Kidney (tissue), 14 donors: ENCODE data around the gene DNAH6. TPM values are rescaled to one million over a fixed set of nuclear protein-coding genes. Genes with fewer than 3 reads are reported as not detected.

Experiments used
- DNase-seq, 5 donors: peaks; one replicate each; pipeline ENCODE4 v3.0.0-alpha.2; 2013 to 2020
- FAIRE-seq: peaks from 2 replicates; lab custom pipeline; 2012; peaks lifted over from hg19 to GRCh38; lab: Jason Lieb, UNC
- H3K27ac ChIP-seq, 2 donors: one replicate each; pipeline ENCODE4 v1.7.0; 2013; ENCODE audit warnings: low read depth in 2 of 2, low read length in 2 of 2, inconsistent platforms in 1 of 2
- H3K27me3 ChIP-seq: one replicate; pipeline ENCODE4 v1.7.1; 2013; ENCODE audit warnings: low read length, inconsistent platforms; ENCODE audit not compliant: control insufficient read depth, insufficient read depth
- H3K36me3 ChIP-seq, 3 donors: one replicate each; pipeline versions ENCODE4 v1.7.0 to v1.7.1; 2013; ENCODE audit warnings: low read length in 3 of 3, control low read depth in 1 of 3, inconsistent platforms in 1 of 3; ENCODE audit not compliant: insufficient read depth in 3 of 3, control insufficient read depth in 2 of 3
- H3K4me1 ChIP-seq, 3 donors: one replicate each; pipeline versions ENCODE4 v1.7.0 to v1.7.1; 2013; ENCODE audit warnings: low read length in 3 of 3, inconsistent platforms in 1 of 3, low read depth in 1 of 3; ENCODE audit not compliant: control insufficient read depth in 2 of 3, insufficient read depth in 2 of 3
- H3K4me3 ChIP-seq, 3 donors: one replicate each; pipeline versions ENCODE4 v1.7.0 to v1.8.1; 2013; ENCODE audit warnings: low read length in 3 of 3, control low read depth in 1 of 3, inconsistent platforms in 1 of 3
- H3K9ac ChIP-seq, 3 donors: one replicate each; pipeline versions ENCODE4 v1.7.0 to v1.7.1; 2013; ENCODE audit warnings: low read length in 3 of 3, control low read depth in 1 of 3, inconsistent platforms in 1 of 3
- H3K9me3 ChIP-seq, 3 donors: one replicate each; pipeline versions ENCODE4 v1.7.0 to v1.7.1; 2013; ENCODE audit warnings: low read length in 3 of 3, control low read depth in 1 of 3, inconsistent platforms in 1 of 3; ENCODE audit not compliant: control insufficient read depth in 2 of 3, insufficient read depth in 1 of 3
- intact Hi-C: fragments of 100-400 bp; cut with DNase I; formaldehyde crosslinking; loops from one replicate; pipeline ENCODE4 v1.11.1; 2022
- polyA plus RNA-seq: library from polyadenylated mRNA; stranded (reverse); fragments of 350-450 nt; fragmentation: Illumina TruSeq; extraction: RNeasy Lipid Tissue Mini Kit (QIAGEN cat#74804); gene quantifications from one replicate; pipeline ENCODE4 v1.2.3, GENCODE V29; 2014; ENCODE audit warnings: low read depth, low replicate concordance; ENCODE audit not compliant: insufficient read depth
- total RNA-seq: library from RNA; stranded (reverse); fragmentation: NEBNext Ultra II Directional; extraction: Animal tissue kit (Norgen Biotek cat#: 25700); gene quantifications from one replicate; pipeline ENCODE4 v1.2.1, GENCODE V29; 2021
- TF ChIP-seq, protein P1 (sequence below): IDR thresholded peaks from 3 replicates; pipeline ENCODE4 v1.5.1; 2012; ENCODE audit warnings: mild to moderate bottlenecking, moderate library complexity, borderline replicate concordance; ENCODE audit not compliant: insufficient read depth; ENCODE audit errors: extremely low read depth
- donor health status: control.
- donor health status: control.
- donor health status: control.
- donor health status: control.
- donor health status: control.
- donor health status: DM: yes; HTN: yes; CAD: no.
- donor health status: Normal renal cell carcinoma (clear cell type).

Gene DNAH6
- total and polyA plus RNA-seq, 2 donors from 2014 or later, result 0.34 to 4.6 TPM

DNA sequence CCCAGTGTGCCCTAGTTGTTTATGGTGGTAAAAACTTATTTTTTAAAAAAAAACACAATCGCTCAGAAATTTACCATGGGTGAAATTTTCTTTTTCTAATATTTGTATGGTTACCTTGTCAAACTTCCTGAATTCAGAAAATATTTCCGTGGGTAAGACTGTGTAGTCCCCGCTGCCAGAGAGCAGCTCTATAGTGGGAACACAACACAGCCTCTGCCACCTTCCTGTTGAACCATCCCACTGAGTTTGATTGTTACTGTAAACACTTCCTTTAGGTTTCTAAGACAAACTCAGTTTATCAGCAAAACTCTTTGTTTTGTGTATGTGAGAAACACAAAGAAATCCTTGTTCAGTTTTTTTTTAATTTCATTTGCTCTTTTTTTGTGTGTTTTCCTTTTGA, 17.9 kb downstream of the DNAH6 start:
- Histone ChIP-seq H3K27ac (no peak overlapping the region), H3K4me1 (no peaks in the 10 kb centered on the region), H3K9me3 (no peaks in the 10 kb centered on the region), H3K4me3 (no peak overlapping the region), H3K36me3 (no peaks in the 10 kb centered on the region), H3K27me3 (no peaks in the 10 kb centered on the region), H3K9ac (no peak overlapping the region)
- intact Hi-C loops, result no loop called here
- no peak for DNase-seq
- TF ChIP-seq, protein P1, sequence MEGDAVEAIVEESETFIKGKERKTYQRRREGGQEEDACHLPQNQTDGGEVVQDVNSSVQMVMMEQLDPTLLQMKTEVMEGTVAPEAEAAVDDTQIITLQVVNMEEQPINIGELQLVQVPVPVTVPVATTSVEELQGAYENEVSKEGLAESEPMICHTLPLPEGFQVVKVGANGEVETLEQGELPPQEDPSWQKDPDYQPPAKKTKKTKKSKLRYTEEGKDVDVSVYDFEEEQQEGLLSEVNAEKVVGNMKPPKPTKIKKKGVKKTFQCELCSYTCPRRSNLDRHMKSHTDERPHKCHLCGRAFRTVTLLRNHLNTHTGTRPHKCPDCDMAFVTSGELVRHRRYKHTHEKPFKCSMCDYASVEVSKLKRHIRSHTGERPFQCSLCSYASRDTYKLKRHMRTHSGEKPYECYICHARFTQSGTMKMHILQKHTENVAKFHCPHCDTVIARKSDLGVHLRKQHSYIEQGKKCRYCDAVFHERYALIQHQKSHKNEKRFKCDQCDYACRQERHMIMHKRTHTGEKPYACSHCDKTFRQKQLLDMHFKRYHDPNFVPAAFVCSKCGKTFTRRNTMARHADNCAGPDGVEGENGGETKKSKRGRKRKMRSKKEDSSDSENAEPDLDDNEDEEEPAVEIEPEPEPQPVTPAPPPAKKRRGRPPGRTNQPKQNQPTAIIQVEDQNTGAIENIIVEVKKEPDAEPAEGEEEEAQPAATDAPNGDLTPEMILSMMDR, result no peak
- FAIRE-seq, result no peak

DNA sequence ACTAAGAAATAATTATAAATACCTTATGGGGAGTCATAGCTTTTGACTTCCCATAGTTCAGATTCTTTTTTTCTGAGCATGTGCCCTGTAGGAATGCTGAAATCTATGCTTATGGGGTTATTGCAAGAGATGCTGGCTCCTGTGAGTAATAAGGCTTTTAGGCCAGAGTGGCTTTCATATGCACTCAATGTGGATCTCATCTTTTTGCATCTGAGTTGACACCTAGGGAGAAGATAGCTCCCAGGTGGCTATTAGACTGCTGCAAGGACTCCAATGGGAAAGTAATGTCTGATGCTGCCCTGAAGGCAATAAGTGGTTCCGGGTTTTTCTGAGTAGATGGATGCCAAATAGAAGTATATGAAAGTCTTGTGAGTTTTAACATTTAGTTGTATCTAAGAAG, 21.0 kb downstream of the DNAH6 start:
- DNase-seq (no peak), FAIRE-seq (no peak)
- Histone ChIP-seq H3K27ac (no peak overlapping the region), H3K9me3 (no peaks in the 10 kb centered on the region), H3K36me3 (no peaks in the 10 kb centered on the region), H3K27me3 (no peaks in the 10 kb centered on the region), H3K9ac (no peak overlapping the region), H3K4me3 (no peak overlapping the region), H3K4me1 (no peaks in the 10 kb centered on the region)
- TF ChIP-seq, protein P1, result no peak
- intact Hi-C loops, result no loop called here

DNA sequence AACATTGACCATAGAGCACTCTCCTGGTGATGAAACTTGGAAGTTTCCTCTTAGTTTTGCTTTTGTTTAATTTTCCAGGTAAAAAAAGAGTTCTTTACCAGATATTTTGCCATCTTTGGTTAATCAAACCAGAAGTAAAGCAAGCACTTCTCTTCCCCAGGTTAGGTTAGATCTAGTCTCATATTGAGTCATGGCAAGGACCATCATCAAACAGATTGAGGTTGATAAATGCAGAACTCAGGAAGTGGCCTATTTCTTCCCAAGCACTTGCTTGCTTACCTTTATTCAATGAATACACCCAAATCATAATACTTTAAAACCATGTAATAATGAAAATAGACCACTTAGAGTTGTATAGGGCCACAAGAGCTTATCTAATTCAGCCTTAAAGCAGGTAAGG, 23.4 kb downstream of the DNAH6 start:
- FAIRE-seq (no peak), DNase-seq (no peak)
- Histone ChIP-seq H3K27me3 (no peaks in the 10 kb centered on the region), H3K27ac (no peak overlapping the region), H3K36me3 (no peaks in the 10 kb centered on the region), H3K4me3 (no peak overlapping the region), H3K4me1 (no peaks in the 10 kb centered on the region), H3K9me3 (no peaks in the 10 kb centered on the region), H3K9ac (no peak overlapping the region)
- intact Hi-C loops, result no loop called here
- TF ChIP-seq, protein P1, result no peak

DNA sequence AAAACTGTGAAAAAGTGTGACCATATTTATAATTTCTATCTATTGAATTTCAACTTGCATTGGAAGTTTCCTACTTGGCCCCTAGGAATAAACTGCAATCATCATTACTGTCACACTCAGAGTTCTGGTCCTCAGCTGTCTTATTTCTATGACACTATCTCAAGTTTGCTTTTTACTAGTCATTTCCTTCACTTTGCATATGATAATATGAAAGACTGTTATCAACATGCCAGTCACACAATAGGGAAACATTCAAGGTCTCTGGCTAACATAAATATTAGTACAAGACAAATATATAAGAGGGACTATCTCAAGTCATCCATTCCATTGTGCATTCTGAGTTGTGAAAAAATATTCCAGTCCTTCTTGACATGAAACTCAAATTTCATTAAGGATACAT, 28.7 kb downstream of the DNAH6 start:
- no peaks in the 10 kb centered on the region for H3K4me1 ChIP-seq
- H3K27me3 ChIP-seq, result no peaks in the 10 kb centered on the region
- intact Hi-C loops, result no loop called here
- no peaks in the 10 kb centered on the region for H3K36me3 ChIP-seq
- no peak overlapping the region for H3K4me3 ChIP-seq
- no peak for DNase-seq
- TF ChIP-seq, protein P1, result no peak
- H3K9me3 ChIP-seq, result no peaks in the 10 kb centered on the region
- H3K27ac ChIP-seq, result no peak overlapping the region
- H3K9ac ChIP-seq, result no peak overlapping the region
- no peak for FAIRE-seq
